Adrenal gland (tissue), 12 donors: ENCODE data around the gene CTSH. TPM values are rescaled to one million over a fixed set of nuclear protein-coding genes. Genes with fewer than 3 reads are reported as not detected.

ENCODE experiments used
- DNase-seq, 7 donors: peaks; one replicate each; pipeline ENCODE4 v3.0.0-alpha.2; 2019 to 2020
- H3K27ac ChIP-seq, 5 donors: fragments of 200-600 bp; sonication (generic) in 4 of 5; 1 replicate in 3 of 5; 2 replicates in 2 of 5; pipeline versions ENCODE4 v1.5.1 to v1.8.0; 2016 to 2020; ENCODE audit warnings: mild to moderate bottlenecking in 1 of 5
- H3K27me3 ChIP-seq: fragments of 200-600 bp; 2 replicates; pipeline ENCODE4 v1.8.0; 2021
- H3K36me3 ChIP-seq, 2 donors: fragments of 200-600 bp; replicated peaks in 1 of 2; 1 replicate in 1 of 2; 2 replicates in 1 of 2; pipeline versions ENCODE4 v1.5.1 to v1.8.0; 2018 to 2022
- H3K4me1 ChIP-seq, 2 donors: fragments of 200-600 bp; replicated peaks in 1 of 2; 1 replicate in 1 of 2; 2 replicates in 1 of 2; pipeline versions ENCODE4 v1.5.1 to v1.8.0; 2018 to 2021
- H3K4me3 ChIP-seq, 4 donors: fragments of 200-600 bp; sonication (generic) in 3 of 4; one replicate each; pipeline ENCODE4 v1.5.1; 2016 to 2018
- H3K9me3 ChIP-seq, 3 donors: fragments of 200-600 bp; sonication (generic) in 1 of 3; replicated peaks in 1 of 3; 1 replicate in 2 of 3; 2 replicates in 1 of 3; pipeline versions ENCODE4 v1.5.1 to v1.8.0; 2016 to 2021
- POLR2A ChIP-seq, 2 donors: fragments of 450-650 bp; IDR thresholded peaks; one replicate each; pipeline ENCODE4 v1.6.1; 2017; ENCODE audit warnings: antibody characterized with exemption in 2 of 2, mild to moderate bottlenecking in 2 of 2, moderate library complexity in 1 of 2
- WGBS, 4 donors: extraction: QIAGEN DNeasy Blood & Tissue Kit in 2 of 4; methylation state at CpG; one replicate each; pipeline versions ENCODE4 v1.1.5 to v1.1.7; 2013 to 2017; 5-methylcytosine and 5-hydroxymethylcytosine counted together
- intact Hi-C, 2 donors: fragments of 100-400 bp; cut with DNase I; formaldehyde crosslinking; loops; one replicate each; pipeline versions ENCODE4 v1.14.1 to v1.15.0; 2022 to 2023
- polyA plus RNA-seq, 3 donors: library from polyadenylated mRNA; stranded (reverse); fragments of 200-250 nt in 2 of 3; fragments of 350-450 nt in 1 of 3; fragmentation: Illumina TruSeq in 1 of 3; extraction: RNeasy Lipid Tissue Mini Kit (QIAGEN cat#74804) in 1 of 3; gene quantifications; one replicate each; pipeline ENCODE4 v1.2.3, GENCODE V29; 2013 to 2014
- total RNA-seq, 9 donors: library from RNA; depleted of rRNA in 4 of 9; stranded (reverse); fragments of >200 nt in 4 of 9; fragments of 120-200 nt in 1 of 9; fragmentation: NEBNext Ultra II Directional in 1 of 9; extraction: Animal tissue kit (Norgen Biotek cat#: 25700) in 1 of 9; gene quantifications; one replicate each; pipeline versions ENCODE4 v1.1.0 to v1.2.4, GENCODE V29; 2013 to 2023
- TF ChIP-seq, protein P1 (sequence below), 6 experiments: fragments of 450-650 bp in 4 of 6; fragments of 200-600 bp in 2 of 6; sonication (generic) in 1 of 6; IDR thresholded peaks; 1 replicate in 5 of 6; 2 replicates in 1 of 6; pipeline versions ENCODE4 v1.5.1 to v1.8.0; 2016 to 2021; ENCODE audit warnings: antibody characterized with exemption in 6 of 6, mild to moderate bottlenecking in 2 of 6, moderate library complexity in 1 of 6
- donor health status: healthy with polysubstance abuse.
- donor health status: Bipolar disorder and iron deficiency.
- donor health status: DM: yes; HTN: yes; CAD: no.
- donor health status: DM: no; HTN: no; CAD: no.
- donor health status: DM: no; HTN: no; CAD: no.
- donor health status: DM: yes; HTN: yes; CAD: no.

CTSH gene
- total and polyA plus RNA-seq, 12 donors, result 24.2 to 303 (median 139) TPM

GRCh38 chr15:78893538-78893937 is 51.3 kb downstream of the CTSH start:
- Histone ChIP-seq H3K9me3 (no peaks in the 10 kb centered on the region), H3K4me1 (no peaks in the 10 kb centered on the region), H3K4me3 (no peak overlapping the region), H3K36me3 (peaks cover 0 to 98% of the 10 kb centered on the region in 2 donors), H3K27me3 (no peaks in the 10 kb centered on the region), H3K27ac (no peak overlapping the region)
- no peak for TF ChIP-seq POLR2A (IDR thresholded peaks at IDR 0.05)
- TF ChIP-seq, protein P1, sequence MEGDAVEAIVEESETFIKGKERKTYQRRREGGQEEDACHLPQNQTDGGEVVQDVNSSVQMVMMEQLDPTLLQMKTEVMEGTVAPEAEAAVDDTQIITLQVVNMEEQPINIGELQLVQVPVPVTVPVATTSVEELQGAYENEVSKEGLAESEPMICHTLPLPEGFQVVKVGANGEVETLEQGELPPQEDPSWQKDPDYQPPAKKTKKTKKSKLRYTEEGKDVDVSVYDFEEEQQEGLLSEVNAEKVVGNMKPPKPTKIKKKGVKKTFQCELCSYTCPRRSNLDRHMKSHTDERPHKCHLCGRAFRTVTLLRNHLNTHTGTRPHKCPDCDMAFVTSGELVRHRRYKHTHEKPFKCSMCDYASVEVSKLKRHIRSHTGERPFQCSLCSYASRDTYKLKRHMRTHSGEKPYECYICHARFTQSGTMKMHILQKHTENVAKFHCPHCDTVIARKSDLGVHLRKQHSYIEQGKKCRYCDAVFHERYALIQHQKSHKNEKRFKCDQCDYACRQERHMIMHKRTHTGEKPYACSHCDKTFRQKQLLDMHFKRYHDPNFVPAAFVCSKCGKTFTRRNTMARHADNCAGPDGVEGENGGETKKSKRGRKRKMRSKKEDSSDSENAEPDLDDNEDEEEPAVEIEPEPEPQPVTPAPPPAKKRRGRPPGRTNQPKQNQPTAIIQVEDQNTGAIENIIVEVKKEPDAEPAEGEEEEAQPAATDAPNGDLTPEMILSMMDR (IDR thresholded peaks at IDR 0.05), result no peak
- no peak for DNase-seq
- WGBS, 4 donors, result 71 to 78% (median 71%) methylated on average over 2 of the region's 2 CpGs
- intact Hi-C loops, result no loop called here

- intact Hi-C loops, result no loop called here
- peaks cover 0 to 92% of the 10 kb centered on the region in 2 donors for H3K36me3 ChIP-seq
- TF ChIP-seq, protein P1 (IDR thresholded peaks at IDR 0.05), result no peak
- TF ChIP-seq POLR2A (IDR thresholded peaks at IDR 0.05), result no peak
- WGBS, 4 donors, result 81 to 86% (median 84%) methylated on average over 4 of the region's 4 CpGs
- peaks cover 7 to 17% of the 10 kb centered on the region in 2 donors for H3K4me1 ChIP-seq
- no peaks in the 10 kb centered on the region for H3K27me3 ChIP-seq
- DNase-seq, result no peak
- H3K27ac ChIP-seq, result no peak overlapping the region
- no peak overlapping the region for H3K4me3 ChIP-seq
- H3K9me3 ChIP-seq, result no peaks in the 10 kb centered on the region
These were observed 55.8 kb downstream of the CTSH start for GRCh38 chr15:78889000-78889399.

DNA sequence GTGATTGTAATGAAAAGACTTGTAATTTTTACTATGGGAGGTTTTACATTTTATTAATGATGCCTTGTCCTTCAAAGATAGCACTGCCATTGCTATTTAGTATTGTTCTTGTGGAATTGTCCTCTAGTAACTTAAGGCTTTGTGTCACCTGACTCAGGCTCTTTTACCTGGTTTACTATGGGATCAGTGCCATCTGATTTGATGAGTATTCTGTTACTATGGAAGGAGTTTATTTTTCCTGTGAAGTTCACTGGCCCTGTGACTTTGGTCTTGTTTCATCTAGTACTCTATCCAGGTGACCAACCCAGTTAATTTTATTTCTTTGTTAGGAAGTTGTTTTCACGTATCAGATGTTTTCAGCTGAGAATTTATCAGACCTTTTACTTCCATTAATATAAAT is 63.2 kb downstream of the CTSH start:
- no peak overlapping the region for H3K27ac ChIP-seq
- WGBS, 4 donors, result 69 to 74% (median 71%) methylated on average over 1 of the region's 1 CpG
- DNase-seq, result no peak
- intact Hi-C loops, result no loop called here
- no peak for TF ChIP-seq POLR2A (IDR thresholded peaks at IDR 0.05)
- TF ChIP-seq, protein P1 (IDR thresholded peaks at IDR 0.05), result no peak
- no peaks in the 10 kb centered on the region for H3K9me3 ChIP-seq
- H3K4me1 ChIP-seq, result peaks cover 37 to 84% of the 10 kb centered on the region in 2 donors
- no peaks in the 10 kb centered on the region for H3K27me3 ChIP-seq
- H3K36me3 ChIP-seq, result peaks cover 0 to 51% of the 10 kb centered on the region in 2 donors
- H3K4me3 ChIP-seq, result no peak overlapping the region

- H3K27ac ChIP-seq, result peak overlapping the region in 1 of 5 donors; percentile 72
- intact Hi-C loops, result no loop called here
These were observed 64.0 kb downstream of the CTSH start for GRCh38 chr15:78880813-78881212.

More at GRCh38 chr15:78880813-78881212, 64.0 kb downstream of the CTSH start:
- no peak overlapping the region for H3K4me3 ChIP-seq
- H3K9me3 ChIP-seq, result no peaks in the 10 kb centered on the region
- TF ChIP-seq, protein P1 (IDR thresholded peaks at IDR 0.05), result no peak
- no peak for TF ChIP-seq POLR2A (IDR thresholded peaks at IDR 0.05)
- no peak for DNase-seq
- H3K27me3 ChIP-seq, result no peaks in the 10 kb centered on the region
- WGBS, 4 donors, result 76 to 85% (median 80%) methylated on average over 1 of the region's 1 CpG
- H3K4me1 ChIP-seq, result peaks cover 45 to 87% of the 10 kb centered on the region in 2 donors
- peaks cover 0 to 42% of the 10 kb centered on the region in 2 donors for H3K36me3 ChIP-seq
